ENCODE data around the gene CREBRF.
"Not testable (repeated sequence)": the region's sequence is repeated elsewhere in the genome, so short reads cannot be mapped to it uniquely, and the experiment has no call there.

CREBRF gene

GRCh38 chr5:173069671-173070070 is 13.5 kb downstream of the CREBRF start:
- DNase-seq = peak; percentile 59

GRCh38 chr5:173075137-173075843 is 19.1 kb downstream of the CREBRF start:
- no peak for DNase-seq
- in situ Hi-C loops (cut with MboI; ENCODE audit: low pct_unique_long_range_greater_than_20kb, low sequenced_read_pairs) = no loop called here

More at GRCh38 chr5:173069671-173070070, 13.5 kb downstream of the CREBRF start:
- in situ Hi-C loops (cut with MboI; ENCODE audit: low pct_unique_long_range_greater_than_20kb, low sequenced_read_pairs) = no loop called here

- DNase-seq = no peak
- in situ Hi-C loops (cut with MboI; ENCODE audit: low pct_unique_long_range_greater_than_20kb, low sequenced_read_pairs) = no loop called here
These were observed 19.8 kb downstream of the CREBRF start for GRCh38 chr5:173075970-173076369.

- DNase-seq; in situ Hi-C loops (cut with MboI; ENCODE audit: low pct_unique_long_range_greater_than_20kb, low sequenced_read_pairs): not testable (repeated sequence)
These were observed 20.3 kb downstream of the CREBRF start for GRCh38 chr5:173076471-173076870.

GRCh38 chr5:173078878-173079277 is 22.7 kb downstream of the CREBRF start:
- in situ Hi-C loops (cut with MboI; ENCODE audit: low pct_unique_long_range_greater_than_20kb, low sequenced_read_pairs) = no loop called here
- no peak for DNase-seq

GRCh38 chr5:173089581-173089980 is 33.4 kb downstream of the CREBRF start:
- no peak for DNase-seq
- in situ Hi-C loops (cut with MboI; ENCODE audit: low pct_unique_long_range_greater_than_20kb, low sequenced_read_pairs) = no loop called here

- no peak for DNase-seq
- in situ Hi-C loops (cut with MboI; ENCODE audit: low pct_unique_long_range_greater_than_20kb, low sequenced_read_pairs) = no loop called here
These were observed 34.5 kb downstream of the CREBRF start for GRCh38 chr5:173090639-173091038.

- in situ Hi-C loops (cut with MboI; ENCODE audit: low pct_unique_long_range_greater_than_20kb, low sequenced_read_pairs) = no loop called here
- no peak for DNase-seq
These were observed 35.8 kb downstream of the CREBRF start for GRCh38 chr5:173091981-173092380.

- no peak for DNase-seq
- in situ Hi-C loops (cut with MboI; ENCODE audit: low pct_unique_long_range_greater_than_20kb, low sequenced_read_pairs) = no loop called here
These were observed 37.5 kb downstream of the CREBRF start for GRCh38 chr5:173093606-173094005.

GRCh38 chr5:173094012-173094661 is 38.0 kb downstream of the CREBRF start:
- DNase-seq = no peak
- in situ Hi-C loops (cut with MboI; ENCODE audit: low pct_unique_long_range_greater_than_20kb, low sequenced_read_pairs) = no loop called here

- in situ Hi-C loops (cut with MboI; ENCODE audit: low pct_unique_long_range_greater_than_20kb, low sequenced_read_pairs) = no loop called here
These were observed 42.6 kb downstream of the CREBRF start for GRCh38 chr5:173098787-173099186.

GRCh38 chr5:173099461-173099860 is 43.3 kb downstream of the CREBRF start:
- DNase-seq = no peak
- in situ Hi-C loops (cut with MboI; ENCODE audit: low pct_unique_long_range_greater_than_20kb, low sequenced_read_pairs) = no loop called here

More at GRCh38 chr5:173098787-173099186, 42.6 kb downstream of the CREBRF start:
- no peak for DNase-seq

- in situ Hi-C loops (cut with MboI; ENCODE audit: low pct_unique_long_range_greater_than_20kb, low sequenced_read_pairs) = no loop called here
- no peak for DNase-seq
These were observed 45.1 kb downstream of the CREBRF start for GRCh38 chr5:173101245-173101644.

- DNase-seq = no peak
- in situ Hi-C loops (cut with MboI; ENCODE audit: low pct_unique_long_range_greater_than_20kb, low sequenced_read_pairs) = no loop called here
These were observed 47.3 kb downstream of the CREBRF start for GRCh38 chr5:173103411-173103810.

- no peak for DNase-seq
- in situ Hi-C loops (cut with MboI; ENCODE audit: low pct_unique_long_range_greater_than_20kb, low sequenced_read_pairs) = no loop called here
These were observed 52.8 kb downstream of the CREBRF start for GRCh38 chr5:173108914-173109313.

GRCh38 chr5:173114536-173114935 is 58.4 kb downstream of the CREBRF start:
- DNase-seq = no peak
- in situ Hi-C loops (cut with MboI; ENCODE audit: low pct_unique_long_range_greater_than_20kb, low sequenced_read_pairs) = no loop called here

- no peak for DNase-seq
- in situ Hi-C loops (cut with MboI; ENCODE audit: low pct_unique_long_range_greater_than_20kb, low sequenced_read_pairs) = no loop called here
These were observed 63.6 kb downstream of the CREBRF start for GRCh38 chr5:173119719-173120118.

GRCh38 chr5:173123416-173123815 is 67.3 kb downstream of the CREBRF start:
- in situ Hi-C loops (cut with MboI; ENCODE audit: low pct_unique_long_range_greater_than_20kb, low sequenced_read_pairs) = no loop called here
- no peak for DNase-seq

- DNase-seq; in situ Hi-C loops (cut with MboI; ENCODE audit: low pct_unique_long_range_greater_than_20kb, low sequenced_read_pairs): not testable (repeated sequence)
These were observed 76.0 kb downstream of the CREBRF start for GRCh38 chr5:173132166-173132565.

- no peak for DNase-seq
- in situ Hi-C loops (cut with MboI; ENCODE audit: low pct_unique_long_range_greater_than_20kb, low sequenced_read_pairs) = no loop called here
These were observed 82.6 kb downstream of the CREBRF start for GRCh38 chr5:173138707-173139106.

- in situ Hi-C loops (cut with MboI; ENCODE audit: low pct_unique_long_range_greater_than_20kb, low sequenced_read_pairs) = no loop called here
- no peak for DNase-seq
These were observed 83.5 kb downstream of the CREBRF start for GRCh38 chr5:173139631-173140030.

Measured in KBM-7 (cell line).